ENCODE results near the gene NCCRP1. TPM values are rescaled to one million over a fixed set of nuclear protein-coding genes. Genes with fewer than 3 reads are reported as not detected.

The NCCRP1 gene
- total and polyA plus RNA-seq, 4 experiments from 2014 or later, result not detected

- intact Hi-C loops (cut with micrococcal nuclease), result no loop called here
- DNase-seq, result no peak
- H3K4me1 Mint-ChIP-seq, result peaks cover 0 to 7% (median 3%) of the 10 kb centered on the region in 4 donors
- no peak overlapping the region for H3K4me3 Mint-ChIP-seq
- Histone ChIP-seq H3K9me3 (ENCODE audit: control insufficient read depth in 1 of 2, low read length in 2 of 2) (no peaks in the 10 kb centered on the region), H3K27ac (ENCODE audit: low read depth, low read length) (no peak overlapping the region), H3K36me3 (ENCODE audit: insufficient read depth, low read length) (no peaks in the 10 kb centered on the region), H3K4me1 (ENCODE audit: insufficient read depth, low read length) (no peaks in the 10 kb centered on the region), H3K4me3 (ENCODE audit: low read length in 2 of 2) (no peak overlapping the region), H3K27me3 (ENCODE audit: insufficient read depth, low read length) (no peaks in the 10 kb centered on the region)
- no peaks in the 10 kb centered on the region for H3K36me3 Mint-ChIP-seq
- no peak overlapping the region for H3K27ac Mint-ChIP-seq
- CTCF ChIA-PET (ENCODE audit: partially characterized antibody), result no interaction called here
- no peaks in the 10 kb centered on the region for H3K9me3 Mint-ChIP-seq
- H3K27me3 Mint-ChIP-seq, result peaks cover 1 to 4% of the 10 kb centered on the region in 2 donors
- POLR2A ChIA-PET (ENCODE audit: partially characterized antibody), result no interaction called here
These were observed 54.3 kb downstream of the NCCRP1 start for GRCh38 chr19:39251081-39251480.

Other genes with a start within 250 kb of the NCCRP1 start
- not detected for gene FBXO17, start 221.2 kb upstream of the NCCRP1 start, total RNA-seq
- not detected for gene FBXO17, start 221.2 kb upstream of the NCCRP1 start, polyA plus RNA-seq
- under 1 TPM; 0.64 to 0.86 TPM for gene FBXO27, start 164.4 kb upstream of the NCCRP1 start, total RNA-seq
- 1 to 10 TPM in 1 of 2 donors, under 1 TPM in 1; 0.42 to 1.4 TPM for gene FBXO27, start 164.4 kb upstream of the NCCRP1 start, polyA plus RNA-seq
- gene ACP7, start 112.6 kb upstream of the NCCRP1 start, total RNA-seq, result under 1 TPM in 1 of 2 experiments, not detected in 1; 0.14 TPM
- not detected for gene ACP7, start 112.6 kb upstream of the NCCRP1 start, polyA plus RNA-seq
- gene PAK4, start 71.2 kb upstream of the NCCRP1 start, total RNA-seq, result 10 to 100 TPM; 13.1 to 15.7 TPM
- gene PAK4, start 71.2 kb upstream of the NCCRP1 start, polyA plus RNA-seq, result 1 to 10 TPM; 1.3 to 2.9 TPM
- gene SYCN, start 7.3 kb downstream of the NCCRP1 start, total RNA-seq, result not detected
- not detected for gene SYCN, start 7.3 kb downstream of the NCCRP1 start, polyA plus RNA-seq
- gene IFNL3, start 48.0 kb downstream of the NCCRP1 start, total RNA-seq, result not detected
- gene IFNL3, start 48.0 kb downstream of the NCCRP1 start, polyA plus RNA-seq, result not detected
- not detected for gene IFNL4, start 51.9 kb downstream of the NCCRP1 start, total RNA-seq
- gene IFNL4, start 51.9 kb downstream of the NCCRP1 start, polyA plus RNA-seq, result not detected
- not detected for gene IFNL2, start 71.4 kb downstream of the NCCRP1 start, total RNA-seq
- gene IFNL2, start 71.4 kb downstream of the NCCRP1 start, polyA plus RNA-seq, result not detected
- not detected for gene IFNL1, start 99.4 kb downstream of the NCCRP1 start, total RNA-seq
- 1 to 10 TPM in 1 of 2 donors, not detected in 1; 1.6 TPM for gene IFNL1, start 99.4 kb downstream of the NCCRP1 start, polyA plus RNA-seq
- gene LRFN1, start 123.9 kb downstream of the NCCRP1 start, total RNA-seq, result 1 to 10 TPM; 8.4 to 8.5 TPM
- gene LRFN1, start 123.9 kb downstream of the NCCRP1 start, polyA plus RNA-seq, result 1 to 10 TPM; 2.0 to 4.5 TPM
- 100 to 1,000 TPM; 384 to 389 TPM for gene GMFG, start 139.1 kb downstream of the NCCRP1 start, total RNA-seq
- 1,000 to 10,000 TPM; 1,040 to 1,509 TPM for gene GMFG, start 139.1 kb downstream of the NCCRP1 start, polyA plus RNA-seq
- 10 to 100 TPM; 65.0 to 79.6 TPM for gene SAMD4B, start 145.5 kb downstream of the NCCRP1 start, total RNA-seq
- 10 to 100 TPM in 1 of 2 donors, 1 to 10 TPM in 1; 7.3 to 20.2 TPM for gene SAMD4B, start 145.5 kb downstream of the NCCRP1 start, polyA plus RNA-seq
- gene PAF1, start 194.1 kb downstream of the NCCRP1 start, total RNA-seq, result 10 to 100 TPM; 49.2 to 53.8 TPM
- gene PAF1, start 194.1 kb downstream of the NCCRP1 start, polyA plus RNA-seq, result 10 to 100 TPM; 21.5 to 46.7 TPM
- gene MED29, start 194.4 kb downstream of the NCCRP1 start, total RNA-seq, result 10 to 100 TPM; 43.1 to 51.3 TPM
- 10 to 100 TPM; 50.6 to 59.8 TPM for gene MED29, start 194.4 kb downstream of the NCCRP1 start, polyA plus RNA-seq
- gene ZFP36, start 209.9 kb downstream of the NCCRP1 start, total RNA-seq, result 100 to 1,000 TPM; 151 to 152 TPM
- gene ZFP36, start 209.9 kb downstream of the NCCRP1 start, polyA plus RNA-seq, result 100 to 1,000 TPM; 164 to 191 TPM
- 10 to 100 TPM; 12.1 to 17.0 TPM for gene PLEKHG2, start 215.7 kb downstream of the NCCRP1 start, total RNA-seq
- gene PLEKHG2, start 215.7 kb downstream of the NCCRP1 start, polyA plus RNA-seq, result 1 to 10 TPM; 1.4 to 5.1 TPM
- gene RPS16, start 239.0 kb downstream of the NCCRP1 start, total RNA-seq, result 1,000 to 10,000 TPM; 4,061 to 4,227 TPM
- 1,000 to 10,000 TPM; 1,590 to 2,052 TPM for gene RPS16, start 239.0 kb downstream of the NCCRP1 start, polyA plus RNA-seq
- 100 to 1,000 TPM; 234 to 236 TPM for gene SUPT5H, start 248.6 kb downstream of the NCCRP1 start, total RNA-seq
- gene SUPT5H, start 248.6 kb downstream of the NCCRP1 start, polyA plus RNA-seq, result 100 to 1,000 TPM in 1 of 2 donors, 10 to 100 TPM in 1; 47.4 to 111 TPM